Thyroid gland (tissue), 4 donors: ENCODE data around the gene SUB1.

Experiments
- POLR2A ChIP-seq, 2 donors: fragments of 450-650 bp; IDR thresholded peaks; one replicate each; pipeline ENCODE4 v1.6.1; 2017; ENCODE audit warnings: antibody characterized with exemption in 2 of 2, mild to moderate bottlenecking in 2 of 2, moderate library complexity in 1 of 2
- TF ChIP-seq, protein P1 (sequence below), 6 experiments: fragments of 200-600 bp in 3 of 6; fragments of 450-650 bp in 3 of 6; sonication (generic) in 3 of 6; IDR thresholded peaks; one replicate each; pipeline ENCODE4 v1.5.1; 2016 to 2019; ENCODE audit warnings: antibody characterized with exemption in 6 of 6, mild to moderate bottlenecking in 2 of 6, inconsistent platforms in 1 of 6, moderate library complexity in 1 of 6

GRCh38 chr5:32625547-32625946, 40.2 kb downstream of the SUB1 start:
- TF ChIP-seq, protein P1, sequence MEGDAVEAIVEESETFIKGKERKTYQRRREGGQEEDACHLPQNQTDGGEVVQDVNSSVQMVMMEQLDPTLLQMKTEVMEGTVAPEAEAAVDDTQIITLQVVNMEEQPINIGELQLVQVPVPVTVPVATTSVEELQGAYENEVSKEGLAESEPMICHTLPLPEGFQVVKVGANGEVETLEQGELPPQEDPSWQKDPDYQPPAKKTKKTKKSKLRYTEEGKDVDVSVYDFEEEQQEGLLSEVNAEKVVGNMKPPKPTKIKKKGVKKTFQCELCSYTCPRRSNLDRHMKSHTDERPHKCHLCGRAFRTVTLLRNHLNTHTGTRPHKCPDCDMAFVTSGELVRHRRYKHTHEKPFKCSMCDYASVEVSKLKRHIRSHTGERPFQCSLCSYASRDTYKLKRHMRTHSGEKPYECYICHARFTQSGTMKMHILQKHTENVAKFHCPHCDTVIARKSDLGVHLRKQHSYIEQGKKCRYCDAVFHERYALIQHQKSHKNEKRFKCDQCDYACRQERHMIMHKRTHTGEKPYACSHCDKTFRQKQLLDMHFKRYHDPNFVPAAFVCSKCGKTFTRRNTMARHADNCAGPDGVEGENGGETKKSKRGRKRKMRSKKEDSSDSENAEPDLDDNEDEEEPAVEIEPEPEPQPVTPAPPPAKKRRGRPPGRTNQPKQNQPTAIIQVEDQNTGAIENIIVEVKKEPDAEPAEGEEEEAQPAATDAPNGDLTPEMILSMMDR (IDR thresholded peaks at IDR 0.05): no peak
- TF ChIP-seq POLR2A (IDR thresholded peaks at IDR 0.05): no peak
